ENCODE results near the gene ZNF780B. TPM values are rescaled to one million over a fixed set of nuclear protein-coding genes. Genes with fewer than 3 reads are reported as not detected.

ZNF780B gene
- total RNA-seq (2022) (10.2 and 12.8 TPM in 2 replicates), Bru-seq, nascent RNA (percentile 81 among the genes with signal in this experiment), BruChase-seq, experiment 1, labeled RNA remaining after a 6-hour chase (percentile 90 among the genes with signal in this experiment), BruChase-seq, experiment 2, labeled RNA remaining after a 2-hour chase (percentile 90 among the genes with signal in this experiment)
- long read RNA-seq, full-length matches to known transcripts = 3 of 8 reads
- long read RNA-seq, partial matches to known transcripts = 3 of 8 reads
- long read RNA-seq, other reads (novel, unspliced or antisense) = 2 of 8 reads

GRCh38 chr19:40055832-40056504 lies at the start of gene ZNF780B:
ZNF780B (minus strand) TSS chr19:40056231; CDS start chr19:40050332, 5,899 bp downstream.
- ChIA-PET CTCF (interaction anchor here (0.5 kb wide), 1 partner anchor 397 kb away, joined by 3 read pairs; no protein-coding TSS in a partner anchor), POLR2A (interaction anchor here (1.1 to 2.4 kb wide), 2 partner anchors 35 to 45 kb away, joined by 5 to 9 read pairs; partner anchors contain the start of gene ZNF780A)
- peaks cover 24% of the 10 kb centered on the region for H3K9me3 Mint-ChIP-seq (ENCODE audit: unreplicated experiment)
- H3K4me3 Mint-ChIP-seq (ENCODE audit: unreplicated experiment) = peak within 1 kb of the TSS; percentile 96
- BruUV-seq (replicated peaks) = TSS peak; percentile 32
- peaks cover 5% of the 10 kb centered on the region for H3K4me1 Mint-ChIP-seq (ENCODE audit: insufficient read depth, unreplicated experiment)
- intact Hi-C loops (cut with micrococcal nuclease) = no loop called here
- H3K27ac Mint-ChIP-seq (ENCODE audit: low read depth, unreplicated experiment) = peak within 1 kb of the TSS; percentile 82
- peaks cover 7% of the 10 kb centered on the region for H3K36me3 Mint-ChIP-seq (ENCODE audit: insufficient read depth, unreplicated experiment)
- no peak for TF ChIP-seq CTCF (IDR thresholded peaks at IDR 0.05; ENCODE audit: unreplicated experiment)
- H3K27me3 Mint-ChIP-seq (ENCODE audit: insufficient read depth, unreplicated experiment) = no peaks in the 10 kb centered on the region
- DNase-seq (ENCODE audit: unreplicated experiment) = peak; percentile 45

GRCh38 chr19:40104754-40105153 lies 48.7 kb upstream of the ZNF780B start:
- no TSS peak for BruUV-seq (replicated peaks)
- H3K36me3 Mint-ChIP-seq (ENCODE audit: insufficient read depth, unreplicated experiment) = no peaks in the 10 kb centered on the region
- intact Hi-C loops (cut with micrococcal nuclease) = no loop called here
- H3K9me3 Mint-ChIP-seq (ENCODE audit: unreplicated experiment) = no peaks in the 10 kb centered on the region
- H3K4me3 Mint-ChIP-seq (ENCODE audit: unreplicated experiment) = no peak overlapping the region
- no peaks in the 10 kb centered on the region for H3K4me1 Mint-ChIP-seq (ENCODE audit: insufficient read depth, unreplicated experiment)
- no peak for TF ChIP-seq CTCF (IDR thresholded peaks at IDR 0.05; ENCODE audit: unreplicated experiment)
- H3K27me3 Mint-ChIP-seq (ENCODE audit: insufficient read depth, unreplicated experiment) = peaks cover 24% of the 10 kb centered on the region
- H3K27ac Mint-ChIP-seq (ENCODE audit: low read depth, unreplicated experiment) = no peak overlapping the region
- CTCF ChIA-PET = interaction anchor here (0.7 kb wide), 1 partner anchor 123 kb away, joined by 3 read pairs; no protein-coding TSS in a partner anchor
- DNase-seq (ENCODE audit: unreplicated experiment) = no peak
- POLR2A ChIA-PET = no interaction called here

- intact Hi-C loops (cut with micrococcal nuclease) = no loop called here
- Mint-ChIP-seq H3K9me3 (ENCODE audit: unreplicated experiment) (no peaks in the 10 kb centered on the region), H3K27ac (ENCODE audit: low read depth, unreplicated experiment) (no peak overlapping the region), H3K36me3 (ENCODE audit: insufficient read depth, unreplicated experiment) (no peaks in the 10 kb centered on the region), H3K4me1 (ENCODE audit: insufficient read depth, unreplicated experiment) (no peaks in the 10 kb centered on the region), H3K4me3 (ENCODE audit: unreplicated experiment) (no peak overlapping the region), H3K27me3 (ENCODE audit: insufficient read depth, unreplicated experiment) (peaks cover 34% of the 10 kb centered on the region)
- no TSS peak for BruUV-seq (replicated peaks)
- ChIA-PET CTCF (no interaction called here), POLR2A (interaction anchor here (0.7 kb wide), 2 partner anchors 11 to 474 kb away, joined by 3 to 4 read pairs; no protein-coding TSS in a partner anchor)
- TF ChIP-seq CTCF (IDR thresholded peaks at IDR 0.05; ENCODE audit: unreplicated experiment) = no peak
- no peak for DNase-seq (ENCODE audit: unreplicated experiment)
Observed at GRCh38 chr19:40103600-40103999, 47.6 kb upstream of the ZNF780B start.

- no peak overlapping the region for H3K27ac Mint-ChIP-seq (ENCODE audit: low read depth, unreplicated experiment)
- CTCF ChIA-PET = no interaction called here
- no peak for DNase-seq (ENCODE audit: unreplicated experiment)
- TF ChIP-seq CTCF (IDR thresholded peaks at IDR 0.05; ENCODE audit: unreplicated experiment) = no peak
- no peaks in the 10 kb centered on the region for H3K36me3 Mint-ChIP-seq (ENCODE audit: insufficient read depth, unreplicated experiment)
- peaks cover 6% of the 10 kb centered on the region for H3K9me3 Mint-ChIP-seq (ENCODE audit: unreplicated experiment)
- POLR2A ChIA-PET = interaction anchor here (1.0 kb wide), 1 partner anchor 12 kb away, joined by 5 read pairs; no protein-coding TSS in a partner anchor
- peaks cover 52% of the 10 kb centered on the region for H3K27me3 Mint-ChIP-seq (ENCODE audit: insufficient read depth, unreplicated experiment)
- no peak overlapping the region for H3K4me3 Mint-ChIP-seq (ENCODE audit: unreplicated experiment)
- BruUV-seq (replicated peaks) = no TSS peak
- intact Hi-C loops (cut with micrococcal nuclease) = no loop called here
- H3K4me1 Mint-ChIP-seq (ENCODE audit: insufficient read depth, unreplicated experiment) = no peaks in the 10 kb centered on the region
Observed at GRCh38 chr19:40101813-40102212, 45.8 kb upstream of the ZNF780B start.
